ENCODE measurements around the gene SKI.

Gene SKI

DNA sequence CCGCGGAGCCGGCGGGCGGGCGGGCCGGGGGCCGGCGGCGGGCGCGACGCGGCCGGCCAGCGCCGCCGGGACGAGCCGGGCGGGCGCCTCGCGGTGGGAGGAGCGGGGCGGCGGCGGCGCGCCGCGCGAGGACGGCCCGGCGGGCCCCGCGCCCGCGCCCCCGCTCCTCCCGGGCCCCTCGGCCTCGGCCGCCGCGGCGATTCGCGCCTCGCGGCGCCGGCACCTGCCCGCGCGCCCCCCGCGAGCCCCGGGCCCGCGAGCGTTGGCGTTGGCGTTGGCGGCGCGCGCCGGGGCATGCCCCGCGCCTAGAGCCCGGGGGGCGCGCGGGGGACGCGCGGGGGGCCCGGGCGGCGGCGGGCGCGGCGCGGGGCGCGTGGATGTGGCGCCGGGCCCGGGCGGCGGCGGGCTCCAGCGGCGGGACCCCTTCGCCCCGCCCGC is at the start of gene SKI:
Gene SKI (plus strand): TSS at position 163 of the 438 bp plus-strand sequence. CDS start 448 bp downstream, outside the sequence.
- no peak for DNase-seq

DNA sequence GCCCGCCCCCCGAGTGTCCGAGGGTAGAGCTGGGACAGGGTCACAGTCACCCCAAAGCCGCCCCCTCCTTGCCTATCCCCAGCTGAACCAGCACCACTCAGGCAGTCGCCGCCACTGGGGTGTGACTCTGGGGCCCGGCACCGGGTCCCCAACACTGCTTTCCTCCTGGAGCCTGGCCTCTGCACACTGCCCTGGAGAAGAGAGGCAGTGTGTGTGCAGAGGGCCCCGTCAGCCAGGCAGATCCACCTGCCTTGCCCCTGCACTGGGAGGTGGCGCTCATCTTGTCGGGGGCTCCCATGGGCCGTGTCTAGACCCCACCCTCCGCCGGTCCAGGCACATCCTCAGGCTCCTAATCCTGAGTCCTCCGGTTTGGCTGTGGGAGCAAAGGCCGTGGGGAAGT is 49.2 kb upstream of the SKI start:
- DNase-seq: no peak

DNA sequence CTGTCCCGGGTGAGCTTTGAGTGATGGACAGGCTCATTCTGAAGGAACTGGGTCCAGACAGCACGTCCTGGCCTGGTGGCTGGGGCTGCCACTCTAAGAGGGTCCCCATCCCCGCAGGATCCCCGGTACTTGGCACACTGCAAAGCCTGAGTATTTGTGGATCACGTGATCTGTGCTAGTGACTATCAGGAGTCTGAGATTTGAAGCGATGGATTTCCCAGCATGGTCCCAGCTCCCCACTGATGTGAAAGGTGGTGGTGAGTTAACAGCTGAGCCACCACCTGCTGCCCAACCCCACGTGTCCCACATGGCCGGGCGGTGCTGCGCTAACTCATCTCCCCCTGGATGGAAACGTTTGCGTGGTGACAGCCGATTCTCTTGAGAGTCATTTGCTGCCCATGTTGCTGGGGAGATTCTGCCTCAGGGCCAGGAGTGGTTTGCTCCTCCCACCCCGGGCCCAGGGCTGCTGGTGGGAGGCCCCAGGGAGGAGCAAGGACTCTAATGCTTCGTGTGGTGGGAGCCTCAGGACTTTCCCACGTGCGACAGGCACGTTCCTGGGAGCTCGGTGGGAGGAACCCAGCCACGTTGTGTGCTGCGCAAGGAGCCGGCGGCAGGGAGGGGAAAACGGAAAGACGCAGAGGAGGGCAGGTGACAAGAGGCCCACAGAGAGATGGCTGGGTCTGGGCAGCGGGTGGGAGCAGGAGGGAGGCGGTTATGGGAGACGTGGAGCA is 48.7 kb upstream of the SKI start:
- DNase-seq: no peak

DNA sequence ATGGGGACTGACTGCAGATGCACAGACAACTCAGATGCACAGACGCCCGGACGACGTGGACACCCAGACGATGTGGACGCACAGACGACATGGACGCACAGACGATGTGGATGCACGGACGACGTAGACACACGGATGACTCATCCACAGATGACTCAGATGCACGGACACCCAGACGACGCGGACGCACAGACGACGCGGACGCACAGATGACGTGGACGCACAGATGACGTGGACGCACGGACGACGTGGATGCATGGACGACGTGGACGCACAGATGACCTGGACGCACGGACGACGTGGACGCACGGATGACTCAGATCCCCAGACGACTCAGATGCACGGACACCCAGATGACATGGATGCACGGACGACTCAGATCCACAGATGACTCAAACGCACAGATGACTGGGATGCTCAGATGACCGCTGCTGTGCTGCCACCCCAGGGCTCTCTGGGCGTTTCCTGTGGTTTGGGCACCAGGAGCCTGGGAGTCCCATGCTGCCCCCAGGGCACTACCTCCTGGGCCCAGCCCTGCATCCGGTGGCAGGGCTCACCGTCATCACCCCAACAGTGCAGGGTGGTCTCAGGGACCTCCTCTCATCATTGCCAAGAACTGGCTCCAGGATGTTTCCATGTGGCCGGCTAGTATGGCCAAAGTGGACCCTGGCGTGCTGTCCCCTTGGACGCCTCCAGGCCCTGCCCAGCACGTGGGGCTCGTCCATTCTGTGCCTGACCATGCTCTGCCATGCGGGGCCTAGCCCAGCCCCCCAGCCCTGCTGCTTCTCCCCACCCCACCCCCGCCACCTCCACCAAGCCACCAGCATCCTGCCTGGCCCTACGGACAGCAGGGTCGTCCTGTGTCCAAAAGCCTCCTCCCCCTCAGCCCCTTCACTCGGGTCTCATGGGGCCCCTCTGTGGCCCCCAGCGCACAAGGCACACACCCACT is 47.5 kb upstream of the SKI start:
- no peak for DNase-seq

DNA sequence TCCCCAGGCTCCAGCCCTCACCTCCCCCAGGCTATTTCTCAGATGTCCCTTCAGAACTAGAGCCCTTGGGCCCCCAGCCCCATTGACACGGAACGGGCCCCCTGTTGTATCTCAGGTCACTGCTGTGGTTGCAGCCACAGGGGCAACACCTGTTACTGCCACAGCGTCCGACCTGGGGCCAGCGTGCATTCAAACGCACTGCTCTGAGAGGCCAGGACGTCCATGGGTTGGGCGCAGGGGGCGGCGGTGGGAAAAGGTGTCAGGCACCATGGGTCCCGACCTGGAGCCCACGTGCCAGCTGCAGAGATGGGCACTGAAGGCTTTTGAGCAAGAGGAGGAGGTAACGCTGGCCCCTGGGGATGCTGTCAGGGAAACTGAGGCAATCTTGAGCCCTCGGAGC is 46.8 kb upstream of the SKI start:
- no peak for DNase-seq

DNA sequence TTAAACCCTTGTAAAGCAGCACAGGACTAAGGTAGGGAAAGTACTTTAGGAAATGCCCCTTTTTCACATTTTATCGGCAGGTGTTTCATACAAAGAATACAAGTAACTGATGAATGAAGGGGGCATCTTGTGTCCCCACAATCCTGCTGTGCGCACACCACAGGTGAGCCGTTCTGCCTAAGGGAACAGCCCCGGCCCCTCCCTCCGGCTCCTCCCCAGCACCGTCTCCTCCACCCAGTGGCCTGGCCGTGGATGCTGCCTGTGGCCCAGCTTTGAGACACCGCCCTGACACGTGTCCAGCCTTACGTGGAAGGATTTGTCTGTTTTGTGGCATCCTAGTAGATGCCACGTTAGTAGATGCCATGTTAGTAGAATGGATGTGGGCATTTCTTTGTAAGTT is 46.4 kb upstream of the SKI start:
- DNase-seq: no peak

DNA sequence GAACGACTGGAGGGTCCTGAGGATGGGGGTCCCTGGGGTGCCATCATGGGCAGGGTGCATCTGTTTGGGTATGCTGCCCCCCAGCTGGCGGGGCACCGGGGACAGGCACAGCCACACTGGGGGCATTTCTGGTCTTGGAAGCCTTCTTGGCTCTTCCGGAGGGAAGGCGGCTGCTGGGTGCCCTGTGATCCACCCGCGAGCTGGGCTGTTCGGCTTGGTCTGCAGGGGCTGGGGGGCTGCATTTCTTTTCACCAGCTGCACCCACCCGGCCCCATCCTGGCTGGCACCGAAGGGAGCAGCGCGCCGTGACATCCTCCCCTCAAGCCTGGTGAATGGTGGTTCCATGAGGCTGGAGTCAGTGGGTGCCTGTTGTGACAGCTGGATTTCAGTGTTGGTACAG is 45.7 kb upstream of the SKI start:
- no peak for DNase-seq

DNA sequence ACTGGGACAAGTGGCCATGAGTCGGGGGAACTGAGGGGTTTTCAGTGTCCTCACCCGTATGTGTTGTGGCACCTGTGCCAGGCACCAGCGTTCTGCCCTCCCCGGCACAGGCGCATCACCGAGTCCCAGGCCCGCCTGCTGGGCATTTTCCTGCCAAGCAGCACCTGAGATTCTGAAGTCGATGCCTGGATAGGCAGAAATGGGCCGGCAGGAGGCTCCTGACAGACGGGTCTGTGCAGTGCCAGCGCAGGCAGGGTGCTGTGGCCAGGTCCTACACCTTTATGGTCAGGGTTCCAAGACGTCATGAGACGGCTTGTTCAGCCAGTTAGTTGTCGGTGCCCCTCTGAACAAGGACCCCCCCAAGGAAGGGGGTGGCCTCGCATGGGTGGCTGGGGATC is 44.2 kb upstream of the SKI start:
- no peak for DNase-seq

DNA sequence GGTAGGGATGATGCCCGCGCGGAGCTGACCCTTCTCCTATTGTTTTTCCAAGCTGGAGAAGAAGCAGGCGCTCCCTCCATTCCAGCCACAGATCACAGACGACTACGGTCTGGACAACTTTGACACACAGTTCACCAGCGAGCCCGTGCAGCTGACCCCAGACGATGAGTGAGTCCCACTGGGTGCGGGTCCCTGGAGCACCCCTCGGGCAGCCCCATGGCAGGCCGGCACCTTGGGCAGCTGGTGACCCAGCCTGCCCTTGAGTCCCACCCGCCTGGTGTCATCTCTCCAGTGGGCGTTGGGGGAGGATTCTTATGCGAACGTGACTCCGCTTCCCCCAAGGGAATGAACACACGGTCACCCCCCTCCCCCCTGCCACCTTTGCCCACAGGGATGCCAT is 43.6 kb upstream of the SKI start:
- no peak for DNase-seq

DNA sequence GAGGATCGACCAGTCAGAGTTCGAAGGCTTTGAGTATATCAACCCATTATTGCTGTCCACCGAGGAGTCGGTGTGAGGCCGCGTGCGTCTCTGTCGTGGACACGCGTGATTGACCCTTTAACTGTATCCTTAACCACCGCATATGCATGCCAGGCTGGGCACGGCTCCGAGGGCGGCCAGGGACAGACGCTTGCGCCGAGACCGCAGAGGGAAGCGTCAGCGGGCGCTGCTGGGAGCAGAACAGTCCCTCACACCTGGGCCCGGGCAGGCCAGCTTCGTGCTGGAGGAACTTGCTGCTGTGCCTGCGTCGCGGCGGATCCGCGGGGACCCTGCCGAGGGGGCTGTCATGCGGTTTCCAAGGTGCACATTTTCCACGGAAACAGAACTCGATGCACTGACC is 43.2 kb upstream of the SKI start:
- DNase-seq: no peak

DNA sequence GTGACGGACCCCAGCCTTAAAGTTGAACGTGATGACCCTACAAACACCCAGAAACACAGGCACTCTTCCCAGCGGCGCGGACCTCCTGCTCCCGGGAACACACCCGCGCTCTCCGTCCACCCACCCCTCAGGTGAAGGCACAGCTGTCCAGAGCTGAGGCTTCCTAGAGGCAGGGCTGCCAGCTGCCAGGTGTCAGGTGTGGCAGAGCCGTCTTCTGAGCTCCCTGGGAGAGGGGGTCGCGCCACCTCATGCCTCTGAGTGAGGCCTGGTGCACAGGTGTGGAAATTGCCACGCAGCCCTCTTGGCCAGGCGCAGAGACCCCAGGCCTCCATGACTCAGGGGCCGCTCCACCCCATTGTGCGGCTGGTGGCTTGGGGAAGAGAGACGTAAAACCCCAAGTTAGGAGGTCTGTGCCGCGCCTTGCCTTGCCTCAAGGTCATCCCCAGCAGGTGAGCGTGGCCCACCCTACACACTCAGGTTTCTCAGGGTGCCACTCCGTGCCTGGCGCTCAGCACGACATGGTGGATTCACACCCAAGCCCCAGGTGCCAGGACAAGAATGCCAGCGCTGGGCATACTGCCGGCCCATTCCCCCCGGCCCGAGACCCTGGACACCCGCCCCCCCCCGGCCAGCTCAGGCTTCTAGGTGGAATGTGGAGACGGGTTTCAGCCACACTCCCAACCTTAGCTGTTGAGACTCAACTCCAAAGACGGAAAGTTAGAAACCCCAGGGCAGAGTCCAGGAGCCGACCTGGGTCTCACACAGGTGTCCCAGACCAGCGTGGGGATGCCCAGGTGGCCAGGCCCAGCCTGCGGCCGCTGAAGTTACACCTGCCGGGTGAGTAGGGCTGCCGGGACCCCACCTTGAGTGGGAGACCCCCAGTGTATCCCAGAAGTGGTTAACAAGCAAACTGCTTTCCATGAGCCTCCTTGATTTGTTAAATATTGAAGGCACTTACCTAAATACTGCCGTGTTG is 42.0 kb upstream of the SKI start:
- no peak for DNase-seq

DNA sequence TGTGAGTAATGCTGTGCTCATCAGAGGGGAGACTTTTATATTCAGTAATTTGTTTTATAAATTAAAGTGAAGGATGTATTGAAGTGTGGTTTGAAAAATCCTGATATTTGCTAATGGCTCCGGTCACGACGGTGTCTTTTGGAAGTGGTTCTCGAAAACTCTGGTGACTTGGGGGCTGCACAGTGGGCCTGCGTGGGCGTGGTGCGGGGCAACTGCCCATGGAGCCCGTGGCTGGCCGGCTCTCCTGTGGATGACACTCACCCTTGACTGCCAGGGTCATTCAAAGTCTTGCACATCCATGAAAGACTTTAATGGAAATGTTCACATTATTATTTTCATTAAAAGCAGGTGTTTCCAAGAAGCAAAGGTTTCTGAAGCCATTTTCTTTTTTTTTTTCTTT is 41.2 kb upstream of the SKI start:
- DNase-seq: no peak

DNA sequence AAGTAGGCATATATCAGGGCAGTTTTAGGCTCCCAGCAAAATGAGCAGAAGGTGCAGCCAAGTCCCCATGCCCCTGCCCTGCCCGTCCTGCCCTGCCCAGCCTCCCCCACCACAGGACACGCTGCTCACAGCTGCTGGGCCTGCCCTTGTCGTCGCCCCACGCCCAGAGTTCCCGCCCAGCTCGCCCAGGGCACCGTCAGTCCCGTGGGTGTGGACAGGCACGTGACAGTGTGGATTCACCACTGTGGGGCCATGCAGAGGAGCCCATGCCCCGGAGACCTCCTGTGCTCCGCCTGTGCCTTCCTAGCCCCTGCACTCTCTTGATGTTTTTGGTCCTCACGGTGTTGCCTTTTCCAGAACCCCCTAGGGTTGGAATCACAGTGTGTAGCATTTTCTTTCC is 40.5 kb upstream of the SKI start:
- DNase-seq: no peak

DNA sequence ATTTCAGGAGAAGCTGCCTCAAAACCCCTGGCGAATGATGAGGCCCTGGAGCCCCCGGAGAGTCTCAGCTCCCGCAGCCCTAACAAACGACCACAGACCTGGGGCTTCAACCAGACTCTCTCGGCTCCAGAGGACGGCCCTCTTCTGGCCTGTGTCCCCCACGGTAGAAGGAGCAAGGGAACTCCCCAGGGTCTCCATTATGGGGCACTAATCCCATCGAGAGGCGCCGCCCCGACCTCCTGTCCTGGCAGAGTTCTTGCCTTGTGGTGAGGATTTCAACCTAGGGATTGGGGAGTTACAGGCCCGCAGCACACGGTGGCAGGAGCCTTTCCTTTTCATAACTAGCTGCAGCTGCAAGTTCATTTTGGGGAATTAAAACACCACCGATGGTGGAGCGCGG is 39.8 kb upstream of the SKI start:
- DNase-seq: no peak

DNA sequence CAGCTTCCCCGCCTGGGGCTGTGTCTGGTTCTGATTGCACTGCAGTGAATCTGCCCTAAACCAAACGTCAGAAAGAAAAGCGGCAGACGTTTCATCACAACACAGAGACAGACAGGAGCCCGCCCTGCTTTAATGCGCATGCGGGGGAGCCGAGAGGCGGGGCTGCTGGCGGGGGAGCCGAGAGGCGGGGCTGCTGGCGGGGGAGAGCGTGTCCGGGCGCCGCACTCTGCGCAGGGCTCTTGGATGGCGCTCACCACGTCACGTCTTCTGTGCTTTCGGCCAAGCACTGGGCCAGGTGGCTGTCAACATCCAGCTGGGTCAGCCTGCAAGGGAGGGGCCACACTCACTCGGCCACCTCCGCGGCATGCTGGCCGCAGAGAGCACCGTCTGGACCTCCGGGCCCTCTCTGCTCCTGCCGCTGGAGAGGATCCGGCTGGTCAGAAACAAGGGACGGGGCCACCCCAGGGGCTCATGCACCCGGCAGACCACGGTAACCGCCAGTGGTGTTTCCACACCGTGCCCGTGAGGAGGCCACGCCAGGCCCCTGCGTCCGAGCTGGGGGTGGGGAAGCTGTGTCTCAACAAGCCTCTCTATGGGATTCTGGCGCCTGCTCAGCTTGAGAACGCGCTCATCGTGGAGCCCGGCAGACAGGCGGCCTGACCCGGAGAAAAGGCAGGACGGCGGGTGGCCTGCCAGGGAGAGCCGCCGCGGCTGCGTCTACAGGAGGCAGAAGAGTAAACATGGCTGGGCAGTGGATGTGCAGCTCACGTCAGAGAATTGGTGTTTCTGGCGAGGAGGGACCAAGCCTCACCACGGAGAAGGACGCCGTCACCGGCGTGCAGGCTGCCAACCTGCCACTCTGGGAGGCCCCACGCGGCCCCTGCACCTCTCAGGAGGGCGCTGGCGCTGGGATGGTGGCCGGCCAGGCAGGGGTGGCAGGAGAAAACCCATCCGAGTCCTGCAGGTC is 38.4 kb upstream of the SKI start:
- DNase-seq: peak; percentile 91

DNA sequence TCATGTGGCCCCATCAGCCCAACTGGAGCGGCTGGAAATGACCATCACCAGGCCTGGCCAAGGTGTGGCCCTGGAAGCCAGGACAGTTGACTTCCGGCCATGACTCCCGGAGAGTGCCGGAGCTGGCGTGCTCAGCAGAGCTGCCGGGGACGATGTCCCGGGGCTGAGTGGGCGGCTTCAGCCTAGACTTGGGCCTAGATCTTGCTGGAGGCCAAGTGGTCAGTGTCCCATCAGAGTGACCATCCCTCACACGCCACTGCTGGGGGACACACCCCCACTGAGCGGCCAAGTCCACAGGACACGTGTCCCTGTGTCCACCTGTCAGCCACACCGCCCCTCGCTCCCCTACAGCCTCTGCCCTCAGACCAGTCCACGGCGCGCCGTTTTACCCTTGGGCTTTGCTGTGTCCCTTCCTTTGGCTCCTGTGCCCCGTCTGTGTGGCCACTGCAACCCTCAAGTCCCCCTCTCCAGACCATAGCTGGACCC is 37.6 kb upstream of the SKI start:
- DNase-seq: no peak

DNA sequence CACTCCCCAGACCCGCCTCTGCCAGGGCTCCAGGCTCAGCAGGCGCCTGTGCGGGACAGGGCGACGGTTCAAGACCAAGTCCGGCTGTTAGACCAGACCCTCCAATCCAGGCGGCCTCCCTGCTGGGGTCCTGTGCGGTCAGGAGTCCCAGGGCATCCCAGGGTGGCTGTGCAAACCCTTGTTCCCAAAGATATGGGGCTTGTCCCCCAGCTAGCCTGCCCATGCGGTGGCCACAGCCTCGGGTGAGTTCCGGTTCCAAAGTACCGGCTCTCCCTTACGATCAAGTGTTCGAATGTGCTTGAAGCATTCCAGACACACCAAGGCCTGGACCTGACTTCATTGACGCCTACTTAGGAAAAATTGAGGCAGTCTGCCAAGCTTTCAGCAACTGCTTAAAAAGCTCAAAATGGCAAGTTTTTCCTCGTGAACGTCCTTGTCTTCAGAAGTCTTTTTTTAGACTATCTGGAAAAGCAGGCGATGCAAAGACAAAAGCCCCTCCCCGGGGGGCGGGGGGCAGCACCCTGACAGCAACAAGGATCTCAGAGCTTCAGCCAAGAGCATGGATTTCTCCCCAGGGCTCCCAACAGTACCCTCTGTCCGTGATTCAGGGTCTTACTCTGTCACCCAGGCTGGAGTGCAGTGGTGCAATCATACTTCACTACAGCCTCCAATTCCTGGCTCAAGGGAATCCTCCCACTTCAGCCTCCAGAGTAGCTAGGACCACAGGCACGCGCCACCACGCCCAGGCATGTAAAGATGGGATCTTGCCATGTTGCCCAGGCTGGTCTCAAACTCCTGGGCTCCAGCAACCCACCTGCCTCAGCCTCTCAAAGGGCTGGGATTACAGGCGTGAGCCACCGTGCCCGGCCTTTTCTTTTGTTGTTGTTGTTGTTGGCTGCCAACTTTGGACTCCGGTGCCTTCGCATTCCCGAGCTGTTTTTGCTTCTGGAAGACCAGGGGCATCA is 35.8 kb upstream of the SKI start:
- no peak for DNase-seq

DNA sequence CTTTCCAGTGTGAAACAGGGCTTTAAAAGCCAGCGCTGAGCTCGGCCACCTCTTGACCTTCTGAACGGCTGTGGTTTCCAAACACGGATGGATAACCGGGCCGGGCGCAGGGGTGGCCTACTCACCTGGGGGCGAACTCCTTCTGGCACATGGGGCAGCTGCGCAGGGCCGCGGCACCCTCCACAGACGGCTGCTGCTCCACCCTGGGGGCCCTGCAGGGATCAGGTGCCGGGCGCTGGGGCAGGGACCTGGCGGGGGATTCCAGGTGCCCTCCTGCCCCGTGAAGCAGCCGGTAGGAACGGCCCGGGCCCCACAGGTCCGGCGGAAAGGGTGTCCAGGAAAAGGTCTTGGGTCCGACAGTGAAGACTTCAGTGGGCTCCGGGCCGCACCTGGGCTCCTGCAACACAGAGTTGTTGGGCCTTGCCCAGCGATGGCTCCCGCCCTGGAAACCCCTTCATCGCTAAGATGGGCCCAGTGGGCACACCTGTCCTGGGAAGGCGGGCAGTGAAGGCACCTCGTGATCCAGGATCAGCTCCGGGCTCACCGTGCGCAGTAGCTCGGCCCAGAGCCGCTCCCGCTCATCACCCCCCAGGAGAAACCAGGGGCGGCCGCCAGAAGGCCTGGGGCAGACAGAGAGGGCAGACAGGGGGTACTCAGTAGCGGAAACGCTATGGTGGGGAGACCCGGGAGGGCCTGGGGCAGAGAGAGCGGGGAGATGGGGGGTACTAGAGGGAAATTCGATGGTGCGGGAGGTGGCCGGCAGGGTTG is 34.4 kb upstream of the SKI start:
- DNase-seq: no peak

DNA sequence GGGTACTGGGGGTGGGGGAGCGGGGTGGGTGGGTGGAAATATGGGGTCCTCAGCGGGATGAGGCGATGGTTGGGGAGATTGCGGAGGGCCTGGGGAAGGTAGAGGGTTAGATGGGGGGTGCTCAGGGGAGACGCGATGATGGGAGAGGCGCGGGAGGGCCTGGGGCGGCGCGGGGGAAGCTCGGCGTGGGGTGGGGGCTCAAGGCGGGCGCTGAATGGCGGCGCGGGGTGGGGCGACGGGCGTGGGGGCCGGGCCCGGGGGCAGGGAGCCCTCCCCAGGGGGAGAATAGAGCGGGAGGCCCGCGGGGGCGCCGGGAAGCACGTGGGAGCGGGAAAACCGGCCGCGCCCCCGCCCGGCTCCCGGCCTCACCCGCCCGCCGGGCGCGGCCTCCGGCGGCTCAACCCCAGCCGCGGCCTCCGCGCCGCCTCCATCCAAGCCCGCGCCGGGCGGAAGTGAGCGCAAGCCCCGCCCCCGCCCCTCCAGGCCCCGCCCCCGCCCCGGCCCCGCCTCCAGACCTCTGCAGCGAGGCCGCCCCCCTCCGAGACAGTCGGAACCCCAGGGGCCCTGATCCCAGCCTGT is 33.7 kb upstream of the SKI start, which contains the start of gene FAAP20:
Gene FAAP20 (minus strand): TSS at position 454 of the 579 bp plus-strand sequence. CDS start 23 bp downstream, at position 431.
- DNase-seq: peak; percentile 78
